ENCODE results near the gene MAP4K4.

MAP4K4 gene

DNA sequence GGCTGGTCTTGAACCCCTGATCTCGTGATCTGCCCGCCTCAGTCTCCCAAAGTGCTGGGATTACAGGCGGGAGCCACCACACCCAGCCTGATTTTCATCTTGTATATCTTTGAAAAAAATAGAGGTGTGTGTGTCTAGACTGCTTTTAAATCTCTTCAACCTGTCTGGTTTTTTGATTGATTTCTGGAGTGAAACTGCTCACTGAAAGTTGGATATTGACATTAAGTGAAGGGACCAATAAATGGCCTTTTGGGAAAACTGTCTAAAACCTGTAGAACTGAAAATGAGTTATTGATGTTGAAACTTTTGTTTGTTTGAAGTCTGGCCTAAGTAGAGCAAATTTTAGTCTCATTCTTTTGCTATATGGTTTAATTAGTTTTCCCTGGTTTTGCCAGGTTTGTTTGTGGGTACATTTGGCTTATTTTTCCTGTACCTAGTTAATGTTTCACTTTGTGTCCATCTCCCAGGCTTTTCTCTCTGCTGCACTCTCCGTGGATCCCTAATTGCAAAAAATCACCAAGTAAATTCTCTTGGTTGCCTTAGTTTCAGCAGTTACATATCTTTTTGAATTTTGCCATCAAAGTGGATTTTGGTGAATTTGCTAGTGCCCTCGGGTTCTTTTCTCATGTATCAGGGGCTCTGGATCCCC, 144.3 kb downstream of the MAP4K4 start:
- DNase-seq (ENCODE audit: low read depth), result no peak

DNA sequence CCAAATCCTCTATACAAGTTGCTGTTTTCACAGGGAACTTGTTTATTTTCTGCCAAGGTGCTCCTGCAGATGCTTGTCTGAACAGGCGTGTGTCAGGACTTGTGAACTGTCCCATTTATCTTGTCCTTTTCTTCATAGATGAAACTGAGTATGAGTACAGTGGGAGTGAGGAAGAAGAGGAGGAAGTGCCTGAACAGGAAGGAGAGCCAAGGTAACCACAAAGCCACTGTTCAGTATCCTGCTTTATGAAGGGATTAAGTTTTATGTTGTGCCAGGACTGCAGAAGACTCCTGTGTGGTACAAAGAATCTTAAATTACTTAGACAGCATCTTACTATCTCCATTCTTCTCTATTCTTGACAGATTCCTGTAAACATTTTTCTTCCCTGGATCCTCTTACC, 145.0 kb downstream of the MAP4K4 start:
- DNase-seq (ENCODE audit: low read depth), result no peak

DNA sequence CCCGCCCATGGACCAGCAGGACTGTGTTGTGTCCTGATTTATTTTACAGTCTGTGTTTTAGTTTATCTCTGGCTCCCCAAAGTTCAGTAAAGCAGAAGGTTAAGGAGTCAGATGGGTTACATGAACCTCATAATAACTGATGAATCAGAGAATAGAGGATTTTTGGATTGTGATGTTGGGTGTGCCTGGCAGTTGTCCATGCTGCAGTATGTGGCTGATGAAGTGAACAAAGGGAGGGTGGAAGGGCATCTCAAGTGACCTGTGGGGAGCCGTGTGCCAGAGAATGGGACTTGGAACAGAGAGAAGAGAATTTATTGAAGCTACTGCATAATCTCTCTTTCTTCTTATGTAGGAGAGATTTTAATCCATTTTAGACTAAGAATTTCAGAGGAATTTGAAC, 145.5 kb downstream of the MAP4K4 start:
- DNase-seq (ENCODE audit: low read depth), result peak; percentile 53

DNA sequence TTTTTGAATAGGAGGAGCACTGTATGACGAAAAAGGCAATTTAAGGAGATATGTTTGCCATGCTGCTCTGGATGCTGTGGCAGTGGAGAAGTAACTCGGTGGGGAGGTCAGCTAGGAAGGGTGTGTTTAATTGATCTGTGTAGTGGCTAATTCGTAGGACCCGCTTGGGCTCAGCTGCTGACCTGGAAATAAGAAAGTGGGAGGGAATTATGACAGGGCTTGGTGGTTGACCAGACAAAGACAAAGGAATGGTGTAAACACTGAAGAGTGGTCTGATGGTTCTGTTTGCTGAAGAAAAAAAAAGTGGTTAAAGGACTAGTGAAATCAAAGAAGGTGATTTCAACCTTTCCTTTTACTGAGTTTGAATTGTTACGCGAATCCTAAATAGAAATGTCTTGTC, 146.0 kb downstream of the MAP4K4 start:
- DNase-seq (ENCODE audit: low read depth), result no peak

DNA sequence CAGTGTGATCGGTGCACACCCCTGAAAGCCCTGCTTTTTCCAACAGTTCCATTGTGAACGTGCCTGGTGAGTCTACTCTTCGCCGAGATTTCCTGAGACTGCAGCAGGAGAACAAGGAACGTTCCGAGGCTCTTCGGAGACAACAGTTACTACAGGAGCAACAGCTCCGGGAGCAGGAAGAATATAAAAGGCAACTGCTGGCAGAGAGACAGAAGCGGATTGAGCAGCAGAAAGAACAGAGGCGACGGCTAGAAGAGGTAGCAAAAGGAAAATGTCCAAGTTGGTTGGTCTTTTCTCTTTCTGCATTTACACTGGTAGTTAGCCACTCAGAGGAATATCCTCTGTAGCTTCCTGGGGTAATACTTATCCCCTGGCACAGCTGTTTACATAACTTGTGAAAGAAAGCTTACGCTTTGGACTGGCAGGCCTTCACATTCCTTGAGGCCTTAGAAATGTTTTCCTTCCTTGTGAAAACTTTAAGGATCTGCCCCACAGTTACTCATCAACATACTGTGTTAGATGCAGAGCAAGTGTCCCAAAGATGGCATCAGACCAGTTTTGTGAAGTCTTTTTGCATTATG, 146.6 kb downstream of the MAP4K4 start:
- peak; percentile 90 for DNase-seq (ENCODE audit: low read depth)

DNA sequence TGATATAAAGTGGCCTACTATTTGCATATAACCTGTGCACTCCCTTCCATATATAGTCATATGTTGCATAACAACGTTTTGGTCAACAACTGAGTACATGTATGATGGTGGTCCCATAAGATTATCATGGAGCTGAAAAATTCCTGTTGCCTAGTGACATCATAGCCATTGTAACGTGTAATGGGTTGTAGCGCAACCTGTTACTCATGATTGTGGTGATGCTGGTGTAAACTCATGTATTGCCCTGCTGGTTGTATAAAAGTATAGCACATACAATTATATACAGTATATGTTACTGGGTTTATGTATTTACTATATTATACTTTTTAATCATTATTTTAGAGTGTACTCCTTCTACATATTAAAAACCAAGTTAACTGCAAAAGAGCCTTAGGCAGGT, 149.5 kb downstream of the MAP4K4 start:
- DNase-seq (ENCODE audit: low read depth), result no peak

DNA sequence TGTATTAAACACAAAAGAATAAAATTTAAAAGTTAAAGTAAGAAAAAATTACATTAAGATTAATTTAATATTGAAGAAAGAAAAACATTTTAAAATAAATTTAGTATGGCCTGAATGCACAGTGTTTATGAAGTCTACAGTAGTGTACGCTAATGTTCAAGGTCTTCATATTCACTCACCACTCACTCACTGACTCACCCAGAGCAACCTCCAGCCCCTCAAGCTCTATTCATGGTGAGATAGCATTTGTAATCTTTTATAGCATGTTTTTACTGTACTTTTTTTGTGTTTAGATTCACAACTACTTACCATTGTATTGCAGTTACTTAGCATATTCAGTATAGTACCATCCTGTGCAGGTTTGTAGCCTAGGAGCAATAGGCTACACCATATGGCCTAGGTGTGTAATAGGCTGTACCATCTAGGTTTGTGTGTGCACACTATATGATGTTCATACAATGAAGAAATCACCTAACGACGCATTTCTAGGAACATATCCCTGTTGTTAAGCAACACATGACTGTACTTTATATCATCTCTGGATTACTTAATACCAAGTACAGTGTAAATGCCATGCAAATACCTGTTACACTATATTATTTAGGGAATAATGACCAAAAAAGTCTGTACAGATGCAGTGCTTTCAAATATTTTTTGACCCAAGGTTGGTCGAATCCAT, 150.3 kb downstream of the MAP4K4 start:
- no peak for DNase-seq (ENCODE audit: low read depth)

DNA sequence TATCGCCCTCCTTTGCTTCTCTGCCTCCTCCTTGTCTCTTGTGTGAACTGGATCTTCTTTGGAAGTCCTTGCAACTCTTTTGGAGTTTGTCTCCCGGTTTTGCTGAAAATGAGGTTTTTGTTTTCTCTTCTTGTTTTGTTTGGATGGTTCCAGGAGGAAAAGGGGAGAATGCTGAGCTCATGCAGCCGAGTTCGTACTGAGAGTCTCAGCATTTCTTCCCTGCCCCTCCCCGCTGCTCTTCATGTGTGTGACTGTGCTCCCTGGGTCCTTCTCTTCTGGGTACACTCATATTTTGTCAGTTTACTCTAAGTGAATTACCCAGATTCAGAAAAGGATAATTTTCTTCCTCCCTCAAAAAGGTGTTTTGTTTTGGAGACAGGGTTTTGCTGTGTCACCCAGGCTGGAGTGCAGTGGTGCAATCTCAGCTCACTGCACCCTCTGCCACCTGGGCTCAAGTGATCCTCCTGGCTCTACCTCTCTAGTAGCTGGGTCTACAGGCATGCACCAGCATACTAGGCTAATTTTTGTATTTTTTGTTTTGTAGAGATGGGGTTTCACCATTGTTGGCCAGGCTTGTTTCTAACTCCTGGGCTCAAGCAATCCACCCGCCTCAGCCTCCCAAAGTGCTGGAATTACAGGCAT, 151.4 kb downstream of the MAP4K4 start:
- no peak for DNase-seq (ENCODE audit: low read depth)

DNA sequence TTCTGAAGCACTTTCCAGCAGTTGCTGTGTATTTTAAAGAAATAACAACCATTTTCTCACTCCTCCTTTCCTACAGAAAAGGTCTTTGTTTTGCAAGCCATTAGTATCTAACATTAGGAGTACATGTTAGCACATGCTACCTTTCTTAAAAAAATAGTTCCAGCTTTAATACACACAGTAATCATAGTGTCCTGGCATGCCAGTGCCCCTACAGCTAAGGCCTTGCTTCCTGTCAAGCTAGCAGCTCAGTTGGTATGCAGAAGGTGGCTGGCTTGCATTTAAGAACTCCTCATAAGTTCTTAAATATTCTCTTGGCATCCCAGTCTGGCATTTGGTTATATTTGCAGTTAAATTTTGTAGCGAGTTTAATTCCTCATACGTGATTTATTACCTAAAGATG, 152.9 kb downstream of the MAP4K4 start:
- DNase-seq (ENCODE audit: low read depth), result no peak

DNA sequence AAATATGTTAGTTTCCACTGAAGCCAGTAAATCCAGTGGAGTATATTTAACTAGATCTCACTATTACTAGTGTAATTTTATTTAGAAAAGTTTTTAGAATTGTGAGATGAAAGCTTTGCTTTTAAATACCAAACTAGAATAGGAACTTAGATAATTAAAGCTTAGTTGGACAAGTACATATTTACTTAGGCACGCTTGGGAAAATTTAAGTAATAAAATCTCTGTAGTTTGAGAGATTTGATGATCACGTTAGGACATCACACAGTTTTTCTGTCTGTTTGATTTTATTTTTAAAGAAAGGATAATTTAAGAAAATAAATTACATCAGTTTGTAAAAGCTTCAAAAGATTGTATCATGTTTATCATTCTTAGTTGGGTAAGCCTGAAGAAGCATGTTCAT, 153.5 kb downstream of the MAP4K4 start:
- DNase-seq (ENCODE audit: low read depth), result no peak

DNA sequence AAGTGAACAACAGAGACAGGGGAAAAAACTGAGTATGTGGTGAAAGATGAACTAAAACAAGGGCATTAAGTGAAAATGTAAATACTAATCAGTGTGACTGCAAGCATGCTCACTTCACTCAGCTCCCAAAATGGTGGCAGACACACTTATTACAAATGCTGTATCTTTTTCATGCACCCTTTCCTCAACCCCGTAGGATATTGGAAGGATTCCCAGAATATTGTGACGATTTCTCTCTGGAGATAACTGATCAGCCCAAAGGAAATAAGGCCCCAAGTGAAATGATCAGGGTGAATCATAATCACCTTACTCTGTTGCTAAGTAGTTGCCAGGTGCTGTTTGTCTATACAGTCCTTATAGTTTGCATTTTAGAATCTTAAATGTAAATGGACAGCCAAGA, 155.3 kb downstream of the MAP4K4 start:
- no peak for DNase-seq (ENCODE audit: low read depth)

DNA sequence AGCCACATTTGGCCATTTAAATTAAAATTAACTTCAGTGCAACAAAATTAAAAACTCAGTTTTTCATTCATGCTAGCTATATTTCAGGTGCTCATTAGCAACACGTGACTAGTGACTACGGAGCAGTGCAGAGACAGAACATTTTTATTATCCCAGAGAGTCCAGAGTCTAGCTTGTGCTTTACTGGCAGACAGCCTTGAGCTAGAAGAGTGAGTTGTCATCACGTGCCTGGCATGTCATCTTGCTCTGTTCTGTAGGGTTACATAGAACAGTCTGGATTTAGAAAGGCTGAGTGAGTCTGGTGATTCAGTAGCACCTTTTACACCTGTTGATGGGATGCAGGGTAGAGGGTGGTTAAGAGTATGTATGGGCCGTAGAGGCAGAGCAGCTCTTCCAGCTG, 157.4 kb downstream of the MAP4K4 start:
- no peak for DNase-seq (ENCODE audit: low read depth)

DNA sequence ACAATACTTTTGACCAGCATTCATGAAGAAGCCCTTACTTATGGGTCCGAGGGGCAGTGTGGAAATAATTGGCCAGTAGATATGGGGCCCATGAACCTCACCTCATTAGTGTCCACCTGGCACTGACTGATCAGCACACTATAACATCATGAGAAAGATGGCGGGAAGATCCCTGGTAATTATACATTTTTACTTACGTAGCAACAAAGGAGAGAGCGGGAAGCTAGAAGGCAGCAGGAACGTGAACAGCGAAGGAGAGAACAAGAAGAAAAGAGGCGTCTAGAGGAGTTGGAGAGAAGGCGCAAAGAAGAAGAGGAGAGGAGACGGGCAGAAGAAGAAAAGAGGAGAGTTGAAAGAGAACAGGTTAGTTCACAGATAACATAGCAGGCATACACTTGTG, 158.3 kb downstream of the MAP4K4 start:
- DNase-seq (ENCODE audit: low read depth), result no peak

DNA sequence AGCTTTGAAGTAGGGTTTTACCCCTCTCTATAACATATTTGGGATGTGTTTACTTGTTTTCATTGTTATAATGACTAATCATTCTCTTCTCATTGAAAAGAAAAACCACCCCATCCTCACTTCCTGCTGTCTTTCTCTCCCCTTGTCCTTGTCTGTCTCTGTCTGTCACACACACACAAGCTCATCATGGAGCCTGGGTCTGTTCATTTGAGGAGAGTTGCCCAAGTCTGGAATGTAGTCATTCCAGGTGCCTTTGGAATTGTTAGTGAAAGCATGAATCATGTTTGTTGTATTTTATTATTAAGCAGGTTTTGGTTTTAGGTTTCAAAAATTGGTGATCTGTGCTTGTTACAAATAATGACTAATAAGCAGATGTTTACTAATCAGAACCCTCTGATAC, 160.7 kb downstream of the MAP4K4 start:
- DNase-seq (ENCODE audit: low read depth), result no peak

DNA sequence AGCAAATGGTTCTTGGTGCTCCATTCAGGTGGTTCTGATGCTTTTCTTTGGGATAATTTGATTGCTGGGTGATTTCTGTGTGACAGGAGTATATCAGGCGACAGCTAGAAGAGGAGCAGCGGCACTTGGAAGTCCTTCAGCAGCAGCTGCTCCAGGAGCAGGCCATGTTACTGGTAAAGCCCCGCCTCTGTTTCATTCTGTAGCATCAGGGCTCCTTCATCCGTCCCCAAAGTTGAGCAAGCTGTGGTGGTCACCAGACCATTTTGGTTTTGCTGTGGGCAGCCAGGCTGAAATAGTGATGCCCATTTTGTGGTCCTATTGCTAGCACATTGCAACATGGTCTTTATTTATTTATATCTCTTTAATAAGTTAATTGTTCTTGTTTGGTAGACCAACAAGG, 161.4 kb downstream of the MAP4K4 start:
- no peak for DNase-seq (ENCODE audit: low read depth)

DNA sequence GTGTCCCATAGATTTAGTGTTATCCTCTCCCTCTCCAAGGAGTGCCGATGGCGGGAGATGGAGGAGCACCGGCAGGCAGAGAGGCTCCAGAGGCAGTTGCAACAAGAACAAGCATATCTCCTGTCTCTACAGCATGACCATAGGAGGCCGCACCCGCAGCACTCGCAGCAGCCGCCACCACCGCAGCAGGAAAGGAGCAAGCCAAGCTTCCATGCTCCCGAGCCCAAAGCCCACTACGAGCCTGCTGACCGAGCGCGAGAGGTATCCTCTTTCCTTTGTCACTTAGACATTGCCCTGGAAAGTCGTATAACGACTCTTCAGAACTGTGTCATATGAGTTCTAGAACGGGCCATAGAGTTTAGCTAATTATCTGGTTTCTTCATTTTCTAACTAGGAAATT, 162.1 kb downstream of the MAP4K4 start:
- no peak for DNase-seq (ENCODE audit: low read depth)

DNA sequence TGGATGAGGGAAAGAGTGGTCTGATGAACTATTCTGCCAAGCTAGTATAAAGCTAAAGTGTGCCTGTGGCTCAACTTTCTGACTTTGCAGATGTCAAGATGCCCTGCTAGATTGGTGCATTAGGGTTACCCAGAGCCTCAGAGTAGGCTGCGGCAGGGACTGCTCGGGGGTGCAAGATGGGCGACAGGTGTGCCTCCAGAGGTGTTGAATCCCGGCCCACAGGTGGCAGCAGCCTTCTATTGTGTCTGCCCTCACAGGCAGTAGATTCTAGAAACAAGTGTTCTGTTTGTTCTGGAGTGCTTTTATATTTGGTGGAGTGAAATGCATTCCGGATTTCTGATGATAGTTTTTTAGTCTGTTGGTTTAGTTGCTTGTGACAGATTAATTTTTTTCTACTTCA, 162.7 kb downstream of the MAP4K4 start:
- DNase-seq (ENCODE audit: low read depth), result no peak

DNA sequence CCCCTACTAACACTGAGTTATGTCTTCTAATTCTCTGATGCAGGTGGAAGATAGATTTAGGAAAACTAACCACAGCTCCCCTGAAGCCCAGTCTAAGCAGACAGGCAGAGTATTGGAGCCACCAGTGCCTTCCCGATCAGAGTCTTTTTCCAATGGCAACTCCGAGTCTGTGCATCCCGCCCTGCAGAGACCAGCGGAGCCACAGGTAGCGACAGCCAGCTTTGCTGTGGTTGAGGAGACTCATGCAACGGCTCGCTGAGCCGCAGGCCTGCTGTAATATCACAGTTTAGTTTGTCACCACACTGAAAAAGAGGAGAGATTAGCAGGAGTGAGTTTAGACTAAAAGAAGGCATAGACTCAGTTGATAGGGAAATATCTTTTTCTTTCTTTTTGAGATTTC, 163.3 kb downstream of the MAP4K4 start:
- DNase-seq (ENCODE audit: low read depth), result no peak

DNA sequence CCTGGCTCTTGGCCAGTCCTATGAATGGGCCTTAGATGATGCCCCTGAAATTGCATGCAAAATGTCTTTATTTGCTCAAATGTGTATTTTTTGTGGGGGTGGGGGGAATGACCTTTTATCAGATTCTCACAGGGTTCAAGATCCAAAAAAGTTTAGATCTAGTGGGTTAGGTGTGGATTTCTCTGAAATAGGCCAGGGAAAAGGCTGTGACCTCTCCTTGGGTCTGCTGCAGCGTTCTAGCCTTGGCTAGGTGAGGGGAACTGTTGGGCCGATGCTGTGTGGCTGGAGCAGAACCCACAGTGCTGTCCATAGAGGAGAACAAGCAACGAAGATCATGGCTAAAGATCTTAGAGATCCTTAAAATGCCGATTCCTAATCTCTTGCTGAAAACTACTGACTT, 163.9 kb downstream of the MAP4K4 start:
- no peak for DNase-seq (ENCODE audit: low read depth)

DNA sequence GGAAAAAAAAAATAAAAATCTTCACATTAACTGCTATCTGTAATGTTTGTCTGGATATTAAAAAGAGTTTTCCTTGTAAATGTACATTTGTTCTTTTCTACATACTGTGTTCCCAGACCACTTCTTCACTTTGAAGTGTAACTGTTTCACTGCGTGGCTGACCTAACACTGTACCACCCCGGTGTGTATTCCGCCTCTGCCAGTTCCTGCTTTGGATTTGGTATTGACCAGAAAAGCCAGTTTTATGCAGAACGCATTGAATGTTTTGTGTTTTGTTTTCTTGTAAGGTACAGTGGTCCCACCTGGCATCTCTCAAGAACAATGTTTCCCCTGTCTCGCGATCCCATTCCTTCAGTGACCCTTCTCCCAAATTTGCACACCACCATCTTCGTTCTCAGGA, 166.0 kb downstream of the MAP4K4 start:
- DNase-seq (ENCODE audit: low read depth), result no peak

DNA sequence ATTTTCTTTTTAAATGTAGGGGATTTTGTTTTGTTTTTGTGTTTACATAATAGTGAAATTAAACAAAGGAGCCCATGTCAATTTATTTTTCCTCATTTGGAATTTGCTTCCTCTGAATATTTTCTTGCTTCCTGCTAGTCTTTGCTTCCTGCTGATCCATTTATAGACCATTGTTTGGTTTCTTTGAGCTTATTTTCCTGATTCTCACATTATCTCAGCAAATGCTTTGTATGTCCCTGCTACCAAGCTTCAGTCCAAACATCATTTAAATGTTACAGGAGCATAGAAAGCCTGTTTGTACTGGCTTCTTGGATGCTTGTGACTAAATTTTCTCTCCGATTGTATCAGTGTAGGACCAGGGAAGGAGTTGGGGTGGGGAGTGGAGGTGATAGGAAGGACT, 166.9 kb downstream of the MAP4K4 start:
- no peak for DNase-seq (ENCODE audit: low read depth)

DNA sequence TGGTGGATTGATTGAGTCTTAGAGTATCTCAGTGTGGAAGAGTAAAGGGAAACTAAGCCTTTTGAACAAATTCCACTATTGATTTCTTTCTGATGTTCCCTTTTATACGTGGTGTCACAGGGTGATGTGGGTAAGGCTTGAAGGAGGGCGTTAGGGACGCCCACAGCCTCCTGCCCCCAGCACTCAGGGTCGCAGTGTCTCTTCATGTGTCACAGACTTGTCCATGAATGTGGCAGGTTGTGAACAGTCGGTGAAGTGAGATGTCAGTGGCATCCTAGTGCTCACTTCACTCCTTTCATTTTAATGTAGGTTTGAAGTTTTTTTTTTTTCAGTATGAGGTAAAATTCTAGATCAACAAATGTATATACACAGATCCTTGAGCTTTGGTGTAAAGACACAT, 171.0 kb downstream of the MAP4K4 start:
- no peak for DNase-seq (ENCODE audit: low read depth)

DNA sequence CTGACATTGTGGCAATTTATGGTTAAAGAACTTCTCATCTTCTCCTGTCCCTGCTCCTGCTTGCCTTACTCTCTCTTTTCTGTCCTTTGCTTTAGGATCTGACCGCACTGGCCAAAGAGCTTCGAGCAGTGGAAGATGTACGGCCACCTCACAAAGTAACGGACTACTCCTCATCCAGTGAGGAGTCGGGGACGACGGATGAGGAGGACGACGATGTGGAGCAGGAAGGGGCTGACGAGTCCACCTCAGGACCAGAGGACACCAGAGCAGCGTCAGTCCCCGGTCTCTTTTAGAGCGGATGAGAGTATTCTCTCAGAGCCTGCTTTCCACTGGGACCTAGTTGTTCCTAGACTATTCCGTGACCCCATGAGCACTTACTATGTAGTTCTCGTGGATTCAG, 172.0 kb downstream of the MAP4K4 start:
- no peak for DNase-seq (ENCODE audit: low read depth)
